OCI-LY3 (cell line): Measurements from ENCODE around the gene AZU1.

Experiments used
- EZH2phosphoT487 ChIP-seq: fragments of 200-600 bp; shearing (Covaris generic); IDR thresholded peaks from 2 replicates; pipeline ENCODE4 v1.6.1; 2018; ENCODE audit warnings: antibody characterized with exemption, mixed run types, low read depth
- TF ChIP-seq, protein P1 (sequence below): fragments of 200-600, 300-600 bp; sonication (generic); IDR thresholded peaks from 2 replicates; pipeline ENCODE4 v1.5.1; 2014; ENCODE audit warnings: antibody characterized with exemption, low read length, low read depth

DNA sequence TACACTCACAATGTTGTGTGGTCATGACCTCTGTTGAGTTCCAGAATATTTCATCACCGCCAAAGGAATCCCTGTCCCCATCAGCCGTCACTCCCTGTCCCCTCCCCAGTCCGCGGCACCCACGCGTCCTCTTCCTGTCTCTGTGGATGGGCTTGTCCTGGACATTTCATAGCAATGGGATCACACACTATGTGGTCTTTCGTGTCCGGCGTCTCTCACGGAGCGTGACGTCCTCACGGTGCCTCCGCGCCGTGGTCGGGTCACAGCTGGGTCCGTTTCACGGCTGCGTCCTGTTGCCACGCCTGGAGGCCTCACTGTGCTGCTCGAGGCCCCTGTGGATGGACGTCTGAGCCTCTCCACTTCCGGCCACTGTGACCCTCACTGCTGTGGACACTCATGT, 6.6 kb downstream of the AZU1 start:
- TF ChIP-seq, protein P1, sequence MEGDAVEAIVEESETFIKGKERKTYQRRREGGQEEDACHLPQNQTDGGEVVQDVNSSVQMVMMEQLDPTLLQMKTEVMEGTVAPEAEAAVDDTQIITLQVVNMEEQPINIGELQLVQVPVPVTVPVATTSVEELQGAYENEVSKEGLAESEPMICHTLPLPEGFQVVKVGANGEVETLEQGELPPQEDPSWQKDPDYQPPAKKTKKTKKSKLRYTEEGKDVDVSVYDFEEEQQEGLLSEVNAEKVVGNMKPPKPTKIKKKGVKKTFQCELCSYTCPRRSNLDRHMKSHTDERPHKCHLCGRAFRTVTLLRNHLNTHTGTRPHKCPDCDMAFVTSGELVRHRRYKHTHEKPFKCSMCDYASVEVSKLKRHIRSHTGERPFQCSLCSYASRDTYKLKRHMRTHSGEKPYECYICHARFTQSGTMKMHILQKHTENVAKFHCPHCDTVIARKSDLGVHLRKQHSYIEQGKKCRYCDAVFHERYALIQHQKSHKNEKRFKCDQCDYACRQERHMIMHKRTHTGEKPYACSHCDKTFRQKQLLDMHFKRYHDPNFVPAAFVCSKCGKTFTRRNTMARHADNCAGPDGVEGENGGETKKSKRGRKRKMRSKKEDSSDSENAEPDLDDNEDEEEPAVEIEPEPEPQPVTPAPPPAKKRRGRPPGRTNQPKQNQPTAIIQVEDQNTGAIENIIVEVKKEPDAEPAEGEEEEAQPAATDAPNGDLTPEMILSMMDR, result no peak
- no peak for TF ChIP-seq EZH2phosphoT487
